COLO829 (cell line): Measurements from ENCODE around the gene RBMY1E.
"Not testable (repeated sequence)": the region's sequence is repeated elsewhere in the genome, so short reads cannot be mapped to it uniquely, and the experiment has no call there.

Experiments used
- DNase-seq: peaks from one replicate; pipeline ENCODE4 v3.0.0; 2012; ENCODE audit warnings: low spot score

RBMY1E gene

DNA sequence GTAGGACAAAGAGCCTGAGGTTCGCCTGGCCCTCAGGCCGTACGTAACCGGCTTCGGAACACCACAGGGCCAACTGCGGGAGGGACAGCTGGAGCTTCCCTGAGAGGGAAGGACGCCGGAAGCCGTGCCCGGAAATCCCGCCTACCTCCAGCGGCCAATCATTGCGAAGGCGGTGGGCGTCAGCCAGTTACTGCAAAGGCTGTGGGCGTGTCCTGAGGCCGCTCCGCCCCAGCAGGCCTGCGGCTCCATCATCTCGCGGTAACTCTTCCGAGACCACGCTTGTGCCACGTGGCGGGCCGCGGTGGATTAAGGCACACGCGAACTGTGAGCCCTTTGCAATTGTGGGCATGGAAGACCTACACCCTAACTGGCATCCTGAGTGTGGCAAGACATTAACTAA lies at the start of gene RBMY1E:
TSS of gene RBMY1E (minus strand) at position 101 of the 400 bp plus-strand sequence. CDS start 1,978 bp downstream, outside the sequence.
- not testable (repeated sequence) for DNase-seq

DNA sequence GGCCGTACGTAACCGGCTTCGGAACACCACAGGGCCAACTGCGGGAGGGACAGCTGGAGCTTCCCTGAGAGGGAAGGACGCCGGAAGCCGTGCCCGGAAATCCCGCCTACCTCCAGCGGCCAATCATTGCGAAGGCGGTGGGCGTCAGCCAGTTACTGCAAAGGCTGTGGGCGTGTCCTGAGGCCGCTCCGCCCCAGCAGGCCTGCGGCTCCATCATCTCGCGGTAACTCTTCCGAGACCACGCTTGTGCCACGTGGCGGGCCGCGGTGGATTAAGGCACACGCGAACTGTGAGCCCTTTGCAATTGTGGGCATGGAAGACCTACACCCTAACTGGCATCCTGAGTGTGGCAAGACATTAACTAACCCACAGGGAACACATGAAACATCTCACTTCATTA lies 23.4 kb downstream of the RBMY1E start, which contains the start of gene RBMY1D:
TSS of gene RBMY1D (minus strand) at position 101 of the 400 bp plus-strand sequence. CDS start 2,013 bp downstream, outside the sequence.
- not testable (repeated sequence) for DNase-seq

GRCh38 chrY:21869407-21870076 lies 48.3 kb downstream of the RBMY1E start:
- not testable (repeated sequence) for DNase-seq
